ENCODE data around the gene ABHD12.

Gene ABHD12

DNA sequence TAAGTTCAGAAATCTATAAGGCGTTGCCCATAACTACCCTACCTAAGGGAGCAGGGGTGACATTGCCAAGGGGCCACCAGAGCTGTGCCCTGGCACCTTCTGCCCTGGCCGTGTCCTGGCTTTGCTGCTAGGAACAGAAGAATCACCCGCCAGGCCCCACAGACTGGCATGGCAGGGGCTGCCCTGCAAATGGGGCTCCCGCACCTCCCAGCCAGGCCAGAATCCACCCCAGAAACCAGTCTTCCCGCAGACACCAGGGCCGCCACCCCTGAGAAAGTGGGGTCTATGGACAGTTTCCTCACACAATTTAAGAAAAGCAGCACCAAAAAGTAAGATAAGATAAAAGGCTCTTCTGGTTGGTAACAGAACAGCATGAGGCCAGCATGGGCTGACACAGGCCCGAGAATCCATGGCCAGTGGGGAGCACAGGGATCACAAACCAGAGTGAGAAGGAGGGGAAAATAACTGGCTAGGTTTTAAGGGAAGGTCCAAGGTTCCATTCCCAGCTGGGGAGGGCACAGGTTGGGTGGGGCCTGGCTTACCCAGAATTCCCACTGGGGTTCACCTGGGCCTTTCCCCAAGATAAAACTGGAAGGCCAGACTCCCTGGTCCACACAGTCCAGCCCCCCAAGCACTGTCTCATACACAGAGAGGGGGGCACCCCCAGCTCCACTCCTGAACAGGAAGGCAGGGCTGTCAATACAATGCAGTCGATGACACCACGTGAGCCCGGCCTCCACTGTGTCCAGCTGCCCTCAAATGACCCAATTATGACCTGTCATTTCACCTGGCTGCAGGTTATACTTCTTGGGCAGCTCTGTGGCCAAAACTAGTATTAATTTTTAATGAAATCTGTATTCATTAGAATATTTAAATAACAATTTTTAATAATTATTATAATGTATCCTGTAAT lies 83.4 kb downstream of the ABHD12 start:
- TF ChIP-seq CTCF (conservative IDR thresholded peaks at IDR 0.05; ENCODE audit: low read depth, low read length) = no peak
- H3K4me3 ChIP-seq (ENCODE audit: low read depth, low read length) = no peak overlapping the region
- DNase-seq (ENCODE audit: low read depth) = no peak

GRCh38 chr20:25304025-25304549 lies 86.5 kb downstream of the ABHD12 start:
- DNase-seq (ENCODE audit: low read depth) = no peak
- H3K4me3 ChIP-seq (ENCODE audit: low read depth, low read length) = no peak overlapping the region
- no peak for TF ChIP-seq CTCF (conservative IDR thresholded peaks at IDR 0.05; ENCODE audit: low read depth, low read length)

- DNase-seq (ENCODE audit: low read depth) = no peak
- TF ChIP-seq CTCF (conservative IDR thresholded peaks at IDR 0.05; ENCODE audit: low read depth, low read length) = no peak
- no peak overlapping the region for H3K4me3 ChIP-seq (ENCODE audit: low read depth, low read length)
Observed at GRCh38 chr20:25303292-25304024, 87.2 kb downstream of the ABHD12 start.

DNA sequence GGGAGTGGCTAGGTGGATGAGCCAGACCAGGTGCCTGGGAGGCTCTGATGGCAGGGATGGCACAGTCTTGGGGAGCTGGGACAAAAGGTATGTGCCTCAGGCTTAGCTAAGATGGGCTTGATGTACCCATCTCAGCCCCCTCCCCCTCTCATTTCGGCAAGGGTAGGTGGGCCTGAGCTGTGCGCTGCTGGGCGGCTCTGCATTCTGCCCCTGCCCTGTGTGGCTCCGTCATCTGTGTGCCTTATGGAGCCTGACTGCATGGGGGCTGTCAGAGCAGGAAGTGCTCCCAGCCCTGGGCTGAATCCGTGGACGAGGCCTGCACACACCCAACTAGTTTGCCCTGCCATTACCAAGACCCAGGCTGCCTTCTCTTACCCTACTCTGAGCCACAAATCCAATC lies 88.0 kb downstream of the ABHD12 start:
- no peak for DNase-seq (ENCODE audit: low read depth)
- no peak for TF ChIP-seq CTCF (conservative IDR thresholded peaks at IDR 0.05; ENCODE audit: low read depth, low read length)

DNA sequence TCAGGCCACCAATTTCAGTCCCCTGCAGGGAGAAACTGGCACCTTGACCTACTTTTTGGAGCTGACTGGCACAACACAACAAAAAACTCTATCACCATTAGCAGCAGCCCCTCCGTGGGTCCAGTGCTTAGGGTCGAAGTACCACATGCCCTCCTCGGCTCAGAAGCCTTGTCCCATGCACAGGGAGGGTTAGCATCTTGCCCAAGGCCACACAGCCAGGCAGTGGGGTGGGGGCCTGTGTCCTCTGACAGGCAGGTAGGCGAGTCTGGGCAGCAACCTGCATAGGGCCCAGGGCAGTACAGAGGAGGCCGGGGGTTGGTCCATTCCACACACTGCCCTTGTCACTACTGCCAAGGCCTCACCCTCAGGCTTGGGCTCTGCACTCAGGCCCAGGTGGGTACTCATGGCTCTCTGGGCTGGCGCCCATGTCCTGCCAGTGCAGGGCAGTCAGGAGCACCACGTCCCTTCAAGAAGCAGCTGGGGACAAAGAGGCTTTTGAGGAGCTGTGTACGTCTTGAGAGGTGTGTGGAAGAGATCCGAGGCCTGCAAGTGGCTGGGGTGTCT lies 89.2 kb downstream of the ABHD12 start:
- TF ChIP-seq CTCF (conservative IDR thresholded peaks at IDR 0.05; ENCODE audit: low read depth, low read length) = no peak
- no peak for DNase-seq (ENCODE audit: low read depth)
- H3K4me3 ChIP-seq (ENCODE audit: low read depth, low read length) = no peak overlapping the region

More for the DNA sequence above, 88.0 kb downstream of the ABHD12 start:
- no peak overlapping the region for H3K4me3 ChIP-seq (ENCODE audit: low read depth, low read length)

- H3K4me3 ChIP-seq (ENCODE audit: low read depth, low read length) = no peak overlapping the region
Observed at GRCh38 chr20:25300496-25301170, 90.0 kb downstream of the ABHD12 start.

More at GRCh38 chr20:25300496-25301170, 90.0 kb downstream of the ABHD12 start:
- DNase-seq (ENCODE audit: low read depth) = peak; percentile 66
- TF ChIP-seq CTCF (conservative IDR thresholded peaks at IDR 0.05; ENCODE audit: low read depth, low read length) = peak; percentile 63

Data from choroid plexus epithelial cell (primary cell).